NOMO-1 (cell line): ENCODE measurements around the gene ADGRV1.
"Not testable (repeated sequence)": the region's sequence is repeated elsewhere in the genome, so short reads cannot be mapped to it uniquely, and the experiment has no call there.

Experiments used
- DNase-seq, 2 experiments: peaks; one replicate each; lab custom pipeline; 2025; ENCODE audit not compliant: unreplicated experiment in 2 of 2; lab: John Stamatoyannopoulos, UW

The ADGRV1 gene

GRCh38 chr5:90550963-90551362 lies 7.6 kb upstream of the ADGRV1 start:
- DNase-seq = no peak

- peak; percentile 49 to 52 for DNase-seq
Measured at GRCh38 chr5:90551376-90551775, 7.2 kb upstream of the ADGRV1 start.

GRCh38 chr5:90553711-90554110 lies 4.9 kb upstream of the ADGRV1 start:
- DNase-seq = no peak

- no peak for DNase-seq
Measured at GRCh38 chr5:90554358-90555006, 4.1 kb upstream of the ADGRV1 start.

- no peak for DNase-seq
Measured at GRCh38 chr5:90555666-90556065, 2.9 kb upstream of the ADGRV1 start.

- DNase-seq = no peak
Measured at GRCh38 chr5:90557391-90557790, 1.2 kb upstream of the ADGRV1 start.

- DNase-seq = no peak
Measured at GRCh38 chr5:90557871-90558270, 726 bp upstream of the ADGRV1 start.

- no peak for DNase-seq
Measured at GRCh38 chr5:90560771-90561170, 2.2 kb downstream of the ADGRV1 start.

GRCh38 chr5:90561766-90562165 lies 3.2 kb downstream of the ADGRV1 start:
- no peak for DNase-seq

- DNase-seq = no peak
Measured at GRCh38 chr5:90562341-90562740, 3.7 kb downstream of the ADGRV1 start.

GRCh38 chr5:90563108-90563507 lies 4.5 kb downstream of the ADGRV1 start:
- no peak for DNase-seq

GRCh38 chr5:90565491-90565890 lies 6.9 kb downstream of the ADGRV1 start:
- no peak for DNase-seq

- DNase-seq = no peak
Measured at GRCh38 chr5:90569084-90569483, 10.5 kb downstream of the ADGRV1 start.

GRCh38 chr5:90570034-90570433 lies 11.4 kb downstream of the ADGRV1 start:
- DNase-seq = no peak

GRCh38 chr5:90571147-90571773 lies 12.7 kb downstream of the ADGRV1 start:
- no peak for DNase-seq

GRCh38 chr5:90575712-90576111 lies 17.1 kb downstream of the ADGRV1 start:
- no peak for DNase-seq

GRCh38 chr5:90576566-90576965 lies 18.0 kb downstream of the ADGRV1 start:
- DNase-seq = not testable (repeated sequence)

GRCh38 chr5:90579905-90580304 lies 21.3 kb downstream of the ADGRV1 start:
- not testable (repeated sequence) for DNase-seq

GRCh38 chr5:90581956-90582355 lies 23.4 kb downstream of the ADGRV1 start:
- DNase-seq = no peak

GRCh38 chr5:90585337-90585986 lies 26.9 kb downstream of the ADGRV1 start:
- DNase-seq = no peak

- no peak for DNase-seq
Measured at GRCh38 chr5:90586469-90586868, 27.9 kb downstream of the ADGRV1 start.

- DNase-seq = no peak
Measured at GRCh38 chr5:90590170-90590569, 31.6 kb downstream of the ADGRV1 start.
